PFSK-1 (cell line): Measurements from ENCODE around the gene NPM1.

ENCODE experiments used
- FOXP2 ChIP-seq: optimal IDR thresholded peaks from 2 replicates; pipeline ENCODE3; 2011; ENCODE audit warnings: borderline replicate concordance, control low read depth, inconsistent platforms; ENCODE audit not compliant: insufficient read depth; ENCODE audit errors: extremely low read length, extremely low read depth
- POLR2AphosphoS5 ChIP-seq: IDR thresholded peaks from 2 replicates; pipeline ENCODE4 v1.6.1; 2012; ENCODE audit warnings: low read depth, mild to moderate bottlenecking, control low read depth, low read length, moderate library complexity
- REST ChIP-seq, 2 experiments: IDR thresholded peaks; 2 replicates each; pipeline versions ENCODE4 v1.6.1 to v1.8.0; 2011 to 2012; ENCODE audit warnings: low read depth in 2 of 2, low read length in 2 of 2, control low read depth in 1 of 2, inconsistent platforms in 1 of 2, mild to moderate bottlenecking in 1 of 2, moderate library complexity in 1 of 2; ENCODE audit not compliant: insufficient read depth in 1 of 2
- SIN3A ChIP-seq: IDR thresholded peaks from 2 replicates; pipeline ENCODE4 v1.6.1; 2012; ENCODE audit warnings: mild to moderate bottlenecking, low read length, moderate library complexity, borderline replicate concordance; ENCODE audit not compliant: insufficient read depth
- TAF1 ChIP-seq: IDR thresholded peaks from 2 replicates; pipeline ENCODE4 v1.6.1; 2012; ENCODE audit warnings: low read length, control low read depth, borderline replicate concordance; ENCODE audit not compliant: insufficient read depth

GRCh38 chr5:171422495-171422894 is 34.8 kb downstream of the NPM1 start:
- no peak for TF ChIP-seq REST (IDR thresholded peaks at IDR 0.05; ENCODE audit: insufficient read depth in 1 of 2, low read depth in 2 of 2, low read length in 2 of 2)
- TF ChIP-seq TAF1 = no peak
- TF ChIP-seq POLR2AphosphoS5 = no peak
- TF ChIP-seq SIN3A = no peak
- no peak for TF ChIP-seq FOXP2
